ENCODE data around the gene TPRA1. TPM values are rescaled to one million over a fixed set of nuclear protein-coding genes. Genes with fewer than 3 reads are reported as not detected.

TPRA1 gene
- total and polyA plus RNA-seq, 2 experiments from 2014 or later = 16.7 to 30.4 TPM

DNA sequence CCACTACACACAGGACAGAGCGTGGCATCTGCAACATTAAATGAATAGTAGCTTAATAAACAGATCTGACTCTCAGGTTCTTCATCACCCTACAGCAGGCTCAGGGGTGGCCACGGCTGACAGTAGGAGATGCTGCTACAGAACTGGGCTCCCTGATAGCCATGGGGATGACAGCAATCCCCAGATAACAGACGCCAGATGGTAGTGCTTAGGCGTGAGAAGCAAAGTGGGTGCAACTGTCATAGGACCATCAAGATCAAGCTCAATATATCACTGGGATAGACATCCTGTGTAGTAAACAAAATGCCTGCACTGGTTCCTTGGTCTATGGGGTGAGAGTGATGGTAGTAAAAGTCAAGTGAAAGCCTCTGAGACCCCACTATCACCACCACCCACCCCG, 2.6 kb upstream of the TPRA1 start:
- no peak overlapping the region for H3K4me3 Mint-ChIP-seq
- Histone ChIP-seq H3K4me1 (ENCODE audit: insufficient read depth) (peaks cover 18% of the 10 kb centered on the region), H3K36me3 (ENCODE audit: insufficient read depth) (no peaks in the 10 kb centered on the region), H3K9me2 (ENCODE audit: insufficient read depth) (no peaks in the 10 kb centered on the region), H3F3A (replicated peaks; ENCODE audit: low read depth) (peaks cover 8% of the 10 kb centered on the region), H3K27ac (ENCODE audit: low read depth) (no peak overlapping the region), H3K79me2 (replicated peaks; ENCODE audit: insufficient read depth) (peaks cover 11% of the 10 kb centered on the region), H3K4me3 (no peak overlapping the region), H2AFZ (no peak overlapping the region), H3K27me3 (ENCODE audit: insufficient read depth) (peaks cover 5% of the 10 kb centered on the region; the same call in 1 of the 2 replicates), H4K20me1 (replicated peaks; ENCODE audit: insufficient read depth) (peaks cover 4% of the 10 kb centered on the region; the same call in 1 of the 2 replicates), H3K4me2 (no peak overlapping the region)
- H3K36me3 Mint-ChIP-seq (ENCODE audit: low read depth) = peaks cover 3% of the 10 kb centered on the region; the same call in 1 of the 3 replicates
- DNase-seq (ENCODE audit: low spot score) (no peak), ATAC-seq (no peak)
- H3K9me3 Mint-ChIP-seq = no peaks in the 10 kb centered on the region
- TF ChIP-seq NANOG (IDR thresholded peaks at IDR 0.05; ENCODE audit: borderline replicate concordance) (no peak), JUNB (IDR thresholded peaks at IDR 0.05; ENCODE audit: unreplicated experiment) (no peak), EZH2phosphoT487 (IDR thresholded peaks at IDR 0.05; ENCODE audit: unreplicated experiment) (no peak), ZNF331 (CRISPR knock-in tag; IDR thresholded peaks at IDR 0.05; ENCODE audit: low read depth) (no peak), EZH2 (IDR thresholded peaks at IDR 0.05; ENCODE audit: low read depth, unreplicated experiment) (no peak), ZNF114 (CRISPR knock-in tag; IDR thresholded peaks at IDR 0.05) (no peak)
- TF ChIP-seq, protein P1, sequence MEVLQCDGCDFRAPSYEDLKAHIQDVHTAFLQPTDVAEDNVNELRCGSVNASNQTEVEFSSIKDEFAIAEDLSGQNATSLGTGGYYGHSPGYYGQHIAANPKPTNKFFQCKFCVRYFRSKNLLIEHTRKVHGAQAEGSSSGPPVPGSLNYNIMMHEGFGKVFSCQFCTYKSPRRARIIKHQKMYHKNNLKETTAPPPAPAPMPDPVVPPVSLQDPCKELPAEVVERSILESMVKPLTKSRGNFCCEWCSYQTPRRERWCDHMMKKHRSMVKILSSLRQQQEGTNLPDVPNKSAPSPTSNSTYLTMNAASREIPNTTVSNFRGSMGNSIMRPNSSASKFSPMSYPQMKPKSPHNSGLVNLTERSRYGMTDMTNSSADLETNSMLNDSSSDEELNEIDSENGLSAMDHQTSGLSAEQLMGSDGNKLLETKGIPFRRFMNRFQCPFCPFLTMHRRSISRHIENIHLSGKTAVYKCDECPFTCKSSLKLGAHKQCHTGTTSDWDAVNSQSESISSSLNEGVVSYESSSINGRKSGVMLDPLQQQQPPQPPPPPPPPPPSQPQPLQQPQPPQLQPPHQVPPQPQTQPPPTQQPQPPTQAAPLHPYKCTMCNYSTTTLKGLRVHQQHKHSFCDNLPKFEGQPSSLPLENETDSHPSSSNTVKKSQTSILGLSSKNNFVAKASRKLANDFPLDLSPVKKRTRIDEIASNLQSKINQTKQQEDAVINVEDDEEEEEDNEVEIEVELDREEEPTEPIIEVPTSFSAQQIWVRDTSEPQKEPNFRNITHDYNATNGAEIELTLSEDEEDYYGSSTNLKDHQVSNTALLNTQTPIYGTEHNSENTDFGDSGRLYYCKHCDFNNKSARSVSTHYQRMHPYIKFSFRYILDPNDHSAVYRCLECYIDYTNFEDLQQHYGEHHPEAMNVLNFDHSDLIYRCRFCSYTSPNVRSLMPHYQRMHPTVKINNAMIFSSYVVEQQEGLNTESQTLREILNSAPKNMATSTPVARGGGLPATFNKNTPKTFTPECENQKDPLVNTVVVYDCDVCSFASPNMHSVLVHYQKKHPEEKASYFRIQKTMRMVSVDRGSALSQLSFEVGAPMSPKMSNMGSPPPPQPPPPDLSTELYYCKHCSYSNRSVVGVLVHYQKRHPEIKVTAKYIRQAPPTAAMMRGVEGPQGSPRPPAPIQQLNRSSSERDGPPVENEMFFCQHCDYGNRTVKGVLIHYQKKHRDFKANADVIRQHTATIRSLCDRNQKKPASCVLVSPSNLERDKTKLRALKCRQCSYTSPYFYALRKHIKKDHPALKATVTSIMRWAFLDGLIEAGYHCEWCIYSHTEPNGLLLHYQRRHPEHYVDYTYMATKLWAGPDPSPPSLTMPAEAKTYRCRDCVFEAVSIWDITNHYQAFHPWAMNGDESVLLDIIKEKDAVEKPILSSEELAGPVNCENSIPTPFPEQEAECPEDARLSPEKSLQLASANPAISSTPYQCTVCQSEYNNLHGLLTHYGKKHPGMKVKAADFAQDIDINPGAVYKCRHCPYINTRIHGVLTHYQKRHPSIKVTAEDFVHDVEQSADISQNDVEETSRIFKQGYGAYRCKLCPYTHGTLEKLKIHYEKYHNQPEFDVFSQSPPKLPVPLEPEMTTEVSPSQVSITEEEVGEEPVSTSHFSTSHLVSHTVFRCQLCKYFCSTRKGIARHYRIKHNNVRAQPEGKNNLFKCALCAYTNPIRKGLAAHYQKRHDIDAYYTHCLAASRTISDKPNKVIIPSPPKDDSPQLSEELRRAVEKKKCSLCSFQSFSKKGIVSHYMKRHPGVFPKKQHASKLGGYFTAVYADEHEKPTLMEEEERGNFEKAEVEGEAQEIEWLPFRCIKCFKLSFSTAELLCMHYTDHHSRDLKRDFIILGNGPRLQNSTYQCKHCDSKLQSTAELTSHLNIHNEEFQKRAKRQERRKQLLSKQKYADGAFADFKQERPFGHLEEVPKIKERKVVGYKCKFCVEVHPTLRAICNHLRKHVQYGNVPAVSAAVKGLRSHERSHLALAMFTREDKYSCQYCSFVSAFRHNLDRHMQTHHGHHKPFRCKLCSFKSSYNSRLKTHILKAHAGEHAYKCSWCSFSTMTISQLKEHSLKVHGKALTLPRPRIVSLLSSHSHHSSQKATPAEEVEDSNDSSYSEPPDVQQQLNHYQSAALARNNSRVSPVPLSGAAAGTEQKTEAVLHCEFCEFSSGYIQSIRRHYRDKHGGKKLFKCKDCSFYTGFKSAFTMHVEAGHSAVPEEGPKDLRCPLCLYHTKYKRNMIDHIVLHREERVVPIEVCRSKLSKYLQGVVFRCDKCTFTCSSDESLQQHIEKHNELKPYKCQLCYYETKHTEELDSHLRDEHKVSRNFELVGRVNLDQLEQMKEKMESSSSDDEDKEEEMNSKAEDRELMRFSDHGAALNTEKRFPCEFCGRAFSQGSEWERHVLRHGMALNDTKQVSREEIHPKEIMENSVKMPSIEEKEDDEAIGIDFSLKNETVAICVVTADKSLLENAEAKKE (CRISPR knock-in tag; IDR thresholded peaks at IDR 0.05) = no peak
- TF ChIP-seq, protein P2, sequence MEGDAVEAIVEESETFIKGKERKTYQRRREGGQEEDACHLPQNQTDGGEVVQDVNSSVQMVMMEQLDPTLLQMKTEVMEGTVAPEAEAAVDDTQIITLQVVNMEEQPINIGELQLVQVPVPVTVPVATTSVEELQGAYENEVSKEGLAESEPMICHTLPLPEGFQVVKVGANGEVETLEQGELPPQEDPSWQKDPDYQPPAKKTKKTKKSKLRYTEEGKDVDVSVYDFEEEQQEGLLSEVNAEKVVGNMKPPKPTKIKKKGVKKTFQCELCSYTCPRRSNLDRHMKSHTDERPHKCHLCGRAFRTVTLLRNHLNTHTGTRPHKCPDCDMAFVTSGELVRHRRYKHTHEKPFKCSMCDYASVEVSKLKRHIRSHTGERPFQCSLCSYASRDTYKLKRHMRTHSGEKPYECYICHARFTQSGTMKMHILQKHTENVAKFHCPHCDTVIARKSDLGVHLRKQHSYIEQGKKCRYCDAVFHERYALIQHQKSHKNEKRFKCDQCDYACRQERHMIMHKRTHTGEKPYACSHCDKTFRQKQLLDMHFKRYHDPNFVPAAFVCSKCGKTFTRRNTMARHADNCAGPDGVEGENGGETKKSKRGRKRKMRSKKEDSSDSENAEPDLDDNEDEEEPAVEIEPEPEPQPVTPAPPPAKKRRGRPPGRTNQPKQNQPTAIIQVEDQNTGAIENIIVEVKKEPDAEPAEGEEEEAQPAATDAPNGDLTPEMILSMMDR (conservative IDR thresholded peaks at IDR 0.05; ENCODE audit: low read depth in 2 of 2) = no peak
- TF ChIP-seq, protein P3, sequence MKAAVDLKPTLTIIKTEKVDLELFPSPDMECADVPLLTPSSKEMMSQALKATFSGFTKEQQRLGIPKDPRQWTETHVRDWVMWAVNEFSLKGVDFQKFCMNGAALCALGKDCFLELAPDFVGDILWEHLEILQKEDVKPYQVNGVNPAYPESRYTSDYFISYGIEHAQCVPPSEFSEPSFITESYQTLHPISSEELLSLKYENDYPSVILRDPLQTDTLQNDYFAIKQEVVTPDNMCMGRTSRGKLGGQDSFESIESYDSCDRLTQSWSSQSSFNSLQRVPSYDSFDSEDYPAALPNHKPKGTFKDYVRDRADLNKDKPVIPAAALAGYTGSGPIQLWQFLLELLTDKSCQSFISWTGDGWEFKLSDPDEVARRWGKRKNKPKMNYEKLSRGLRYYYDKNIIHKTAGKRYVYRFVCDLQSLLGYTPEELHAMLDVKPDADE (IDR thresholded peaks at IDR 0.05) = no peak
- TF ChIP-seq, protein P4, sequence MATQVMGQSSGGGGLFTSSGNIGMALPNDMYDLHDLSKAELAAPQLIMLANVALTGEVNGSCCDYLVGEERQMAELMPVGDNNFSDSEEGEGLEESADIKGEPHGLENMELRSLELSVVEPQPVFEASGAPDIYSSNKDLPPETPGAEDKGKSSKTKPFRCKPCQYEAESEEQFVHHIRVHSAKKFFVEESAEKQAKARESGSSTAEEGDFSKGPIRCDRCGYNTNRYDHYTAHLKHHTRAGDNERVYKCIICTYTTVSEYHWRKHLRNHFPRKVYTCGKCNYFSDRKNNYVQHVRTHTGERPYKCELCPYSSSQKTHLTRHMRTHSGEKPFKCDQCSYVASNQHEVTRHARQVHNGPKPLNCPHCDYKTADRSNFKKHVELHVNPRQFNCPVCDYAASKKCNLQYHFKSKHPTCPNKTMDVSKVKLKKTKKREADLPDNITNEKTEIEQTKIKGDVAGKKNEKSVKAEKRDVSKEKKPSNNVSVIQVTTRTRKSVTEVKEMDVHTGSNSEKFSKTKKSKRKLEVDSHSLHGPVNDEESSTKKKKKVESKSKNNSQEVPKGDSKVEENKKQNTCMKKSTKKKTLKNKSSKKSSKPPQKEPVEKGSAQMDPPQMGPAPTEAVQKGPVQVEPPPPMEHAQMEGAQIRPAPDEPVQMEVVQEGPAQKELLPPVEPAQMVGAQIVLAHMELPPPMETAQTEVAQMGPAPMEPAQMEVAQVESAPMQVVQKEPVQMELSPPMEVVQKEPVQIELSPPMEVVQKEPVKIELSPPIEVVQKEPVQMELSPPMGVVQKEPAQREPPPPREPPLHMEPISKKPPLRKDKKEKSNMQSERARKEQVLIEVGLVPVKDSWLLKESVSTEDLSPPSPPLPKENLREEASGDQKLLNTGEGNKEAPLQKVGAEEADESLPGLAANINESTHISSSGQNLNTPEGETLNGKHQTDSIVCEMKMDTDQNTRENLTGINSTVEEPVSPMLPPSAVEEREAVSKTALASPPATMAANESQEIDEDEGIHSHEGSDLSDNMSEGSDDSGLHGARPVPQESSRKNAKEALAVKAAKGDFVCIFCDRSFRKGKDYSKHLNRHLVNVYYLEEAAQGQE (IDR thresholded peaks at IDR 0.05; ENCODE audit: unreplicated experiment) = no peak
- no peak overlapping the region for H3K27ac Mint-ChIP-seq
- peaks cover 31% of the 10 kb centered on the region for H3K27me3 Mint-ChIP-seq (ENCODE audit: insufficient read depth, low read depth, poor library complexity)
- peaks cover 29% of the 10 kb centered on the region for H3K4me1 Mint-ChIP-seq
